Smooth muscle cell (in vitro differentiated cells): ENCODE results near the gene DEF6. TPM values are rescaled to one million over a fixed set of nuclear protein-coding genes. Genes with fewer than 3 reads are reported as not detected.

Experiments used
- DNase-seq: peaks from one replicate; lab custom pipeline; 2025; ENCODE audit not compliant: unreplicated experiment; lab: John Stamatoyannopoulos, UW
- H2AFZ ChIP-seq: fragments of 200-600 bp; sonication (generic); 2 replicates; pipeline ENCODE4 v1.6.0; 2016; ENCODE audit warnings: antibody characterized with exemption, low read depth, mild to moderate bottlenecking
- H3F3A ChIP-seq: fragments of 200-600 bp; sonication (generic); 2 replicates; pipeline ENCODE4 v1.6.0; 2017; ENCODE audit warnings: antibody characterized with exemption, low read depth
- H3K27ac ChIP-seq: fragments of 200-600 bp; sonication (generic); 2 replicates; pipeline ENCODE4 v1.5.1; 2016; ENCODE audit warnings: low read depth, mild to moderate bottlenecking
- H3K27me3 ChIP-seq: fragments of 200-600 bp; sonication (generic); 2 replicates; pipeline ENCODE4 v1.6.1; 2016; ENCODE audit warnings: low read depth, mild to moderate bottlenecking
- H3K36me3 ChIP-seq: fragments of 200-600 bp; sonication (generic); 2 replicates; pipeline ENCODE4 v1.5.1; 2016; ENCODE audit warnings: low read depth
- H3K4me1 ChIP-seq: fragments of 200-600 bp; sonication (generic); 2 replicates; pipeline ENCODE4 v1.5.1; 2016; ENCODE audit warnings: low read depth
- H3K4me2 ChIP-seq: fragments of 200-600 bp; sonication (generic); 2 replicates; pipeline ENCODE4 v1.6.0; 2016; ENCODE audit warnings: mild to moderate bottlenecking
- H3K4me3 ChIP-seq: fragments of 200-600 bp; sonication (generic); 2 replicates; pipeline ENCODE4 v1.5.1; 2016; ENCODE audit warnings: mild to moderate bottlenecking
- H3K79me2 ChIP-seq: fragments of 200-600 bp; sonication (generic); 2 replicates; pipeline ENCODE4 v1.6.0; 2016; ENCODE audit warnings: low read depth, mild to moderate bottlenecking
- H3K9ac ChIP-seq: fragments of 200-600 bp; sonication (generic); 2 replicates; pipeline ENCODE4 v1.6.0; 2016; ENCODE audit warnings: low read depth
- H3K9me3 ChIP-seq: fragments of 200-600 bp; sonication (generic); replicated peaks from 2 replicates; pipeline ENCODE4 v1.5.1; 2016; ENCODE audit warnings: low read depth
- H4K20me1 ChIP-seq: fragments of 200-600 bp; sonication (generic); 2 replicates; pipeline ENCODE4 v1.6.0; 2016; ENCODE audit warnings: low read depth
- WGBS: methylation state at CpG from one replicate; pipeline ENCODE4 v1.1.7; 2016; ENCODE audit warnings: low lambda C conversion rate; 5-methylcytosine and 5-hydroxymethylcytosine counted together
- polyA plus RNA-seq: library from polyadenylated mRNA; unstranded; fragments of >200 nt; fragmentation: Nextera tagmentation; extraction: Ambion mirVana; gene quantifications from 2 replicates; pipeline ENCODE4 v1.2.1, GENCODE V29; 2016
- total RNA-seq: library from RNA; depleted of rRNA; stranded (reverse); fragments of >200 nt; gene quantifications from 2 replicates; pipeline ENCODE4 v1.2.3, GENCODE V29; 2014
- TF ChIP-seq, protein P1 (sequence below): fragments of 200-600 bp; sonication (generic); IDR thresholded peaks from 2 replicates; pipeline ENCODE4 v1.5.1; 2017; ENCODE audit warnings: borderline replicate concordance, mild to moderate bottlenecking, antibody characterized with exemption; ENCODE audit not compliant: insufficient read depth, poor library complexity, severe bottlenecking

The DEF6 gene
- total and polyA plus RNA-seq, 2 experiments from 2014 or later, result 2.8 to 3.6 TPM

DNA sequence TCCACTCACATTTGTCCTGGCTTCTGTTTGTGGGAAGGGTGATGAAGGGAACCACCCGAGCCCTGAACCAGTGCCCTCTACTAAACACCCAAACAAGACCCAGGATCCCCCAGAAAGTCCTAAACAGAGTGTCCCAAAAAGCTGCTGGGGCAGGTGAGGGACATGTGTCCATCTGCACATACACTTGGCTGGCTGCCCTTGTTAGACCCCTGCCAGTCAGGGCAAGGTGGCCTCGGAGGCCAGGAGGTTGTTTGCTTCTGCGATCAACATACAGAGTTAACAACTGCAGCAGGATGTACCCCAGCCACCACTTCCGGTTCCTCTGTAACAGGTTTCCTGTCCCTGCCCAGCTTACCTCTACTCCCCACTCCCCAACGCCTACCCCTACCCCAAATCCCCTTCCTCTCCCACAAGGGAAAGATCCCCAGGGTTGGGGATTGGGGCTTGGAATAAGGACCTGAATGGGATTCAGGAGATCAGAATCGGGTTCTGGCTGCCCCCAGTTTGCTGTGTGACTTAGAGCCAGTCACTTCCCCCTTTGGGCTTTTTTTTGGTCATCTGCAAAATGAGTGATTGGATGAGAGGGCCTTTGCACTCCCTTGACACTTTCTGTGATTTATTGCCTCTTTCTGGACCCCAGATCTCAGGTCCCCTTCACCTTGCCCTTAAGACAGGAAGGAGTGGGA lies 13.9 kb downstream of the DEF6 start:
- H3K4me2 ChIP-seq, result no peak overlapping the region
- no peak overlapping the region for H3K4me3 ChIP-seq
- no peak overlapping the region for H3K9ac ChIP-seq
- 86% methylated on average over 6 of the region's 6 CpGs for WGBS
- no peak overlapping the region for H2AFZ ChIP-seq
- no peaks in the 10 kb centered on the region for H3F3A ChIP-seq
- no peaks in the 10 kb centered on the region for H3K9me3 ChIP-seq
- no peaks in the 10 kb centered on the region for H3K79me2 ChIP-seq
- H4K20me1 ChIP-seq, result no peaks in the 10 kb centered on the region
- H3K27ac ChIP-seq, result no peak overlapping the region
- DNase-seq, result no peak
- TF ChIP-seq, protein P1, sequence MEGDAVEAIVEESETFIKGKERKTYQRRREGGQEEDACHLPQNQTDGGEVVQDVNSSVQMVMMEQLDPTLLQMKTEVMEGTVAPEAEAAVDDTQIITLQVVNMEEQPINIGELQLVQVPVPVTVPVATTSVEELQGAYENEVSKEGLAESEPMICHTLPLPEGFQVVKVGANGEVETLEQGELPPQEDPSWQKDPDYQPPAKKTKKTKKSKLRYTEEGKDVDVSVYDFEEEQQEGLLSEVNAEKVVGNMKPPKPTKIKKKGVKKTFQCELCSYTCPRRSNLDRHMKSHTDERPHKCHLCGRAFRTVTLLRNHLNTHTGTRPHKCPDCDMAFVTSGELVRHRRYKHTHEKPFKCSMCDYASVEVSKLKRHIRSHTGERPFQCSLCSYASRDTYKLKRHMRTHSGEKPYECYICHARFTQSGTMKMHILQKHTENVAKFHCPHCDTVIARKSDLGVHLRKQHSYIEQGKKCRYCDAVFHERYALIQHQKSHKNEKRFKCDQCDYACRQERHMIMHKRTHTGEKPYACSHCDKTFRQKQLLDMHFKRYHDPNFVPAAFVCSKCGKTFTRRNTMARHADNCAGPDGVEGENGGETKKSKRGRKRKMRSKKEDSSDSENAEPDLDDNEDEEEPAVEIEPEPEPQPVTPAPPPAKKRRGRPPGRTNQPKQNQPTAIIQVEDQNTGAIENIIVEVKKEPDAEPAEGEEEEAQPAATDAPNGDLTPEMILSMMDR, result no peak
- H3K4me1 ChIP-seq, result no peaks in the 10 kb centered on the region
- no peaks in the 10 kb centered on the region for H3K36me3 ChIP-seq
- H3K27me3 ChIP-seq, result peaks cover 11% of the 10 kb centered on the region

DNA sequence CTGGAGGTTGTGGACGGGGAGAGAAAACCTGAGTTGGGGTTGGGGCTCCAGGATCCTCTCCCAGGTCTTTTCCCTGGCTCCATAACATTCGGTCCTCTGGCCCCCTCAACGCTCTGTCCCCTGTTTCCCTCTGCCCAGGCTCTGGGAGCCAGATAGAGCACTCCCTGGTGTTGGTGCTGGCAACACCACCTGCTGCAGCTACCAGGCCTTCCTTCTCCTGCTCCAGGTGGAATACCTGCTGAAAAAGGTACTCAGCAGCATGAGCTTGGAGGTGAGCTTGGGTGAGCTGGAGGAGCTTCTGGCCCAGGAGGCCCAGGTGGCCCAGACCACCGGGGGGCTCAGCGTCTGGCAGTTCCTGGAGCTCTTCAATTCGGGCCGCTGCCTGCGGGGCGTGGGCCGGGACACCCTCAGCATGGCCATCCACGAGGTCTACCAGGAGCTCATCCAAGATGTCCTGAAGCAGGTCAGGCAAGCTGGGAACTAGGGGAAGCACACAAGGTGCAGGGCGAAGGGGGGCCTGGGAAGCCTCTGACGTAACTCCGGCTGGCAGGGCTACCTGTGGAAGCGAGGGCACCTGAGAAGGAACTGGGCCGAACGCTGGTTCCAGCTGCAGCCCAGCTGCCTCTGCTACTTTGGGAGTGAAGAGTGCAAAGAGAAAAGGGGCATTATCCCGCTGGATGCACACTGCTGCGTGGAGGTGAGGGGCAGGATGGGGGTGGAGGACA lies 14.6 kb downstream of the DEF6 start:
- TF ChIP-seq, protein P1, result no peak
- H3K27me3 ChIP-seq, result peaks cover 18% of the 10 kb centered on the region
- no peak overlapping the region for H3K4me3 ChIP-seq
- H2AFZ ChIP-seq, result no peak overlapping the region
- no peaks in the 10 kb centered on the region for H3K79me2 ChIP-seq
- no peak for DNase-seq
- no peaks in the 10 kb centered on the region for H3K4me1 ChIP-seq
- WGBS, result 94% methylated on average over 19 of the region's 19 CpGs
- no peaks in the 10 kb centered on the region for H3K9me3 ChIP-seq
- no peaks in the 10 kb centered on the region for H4K20me1 ChIP-seq
- H3F3A ChIP-seq, result no peaks in the 10 kb centered on the region
- no peak overlapping the region for H3K27ac ChIP-seq
- H3K4me2 ChIP-seq, result no peak overlapping the region
- H3K9ac ChIP-seq, result no peak overlapping the region
- no peaks in the 10 kb centered on the region for H3K36me3 ChIP-seq

DNA sequence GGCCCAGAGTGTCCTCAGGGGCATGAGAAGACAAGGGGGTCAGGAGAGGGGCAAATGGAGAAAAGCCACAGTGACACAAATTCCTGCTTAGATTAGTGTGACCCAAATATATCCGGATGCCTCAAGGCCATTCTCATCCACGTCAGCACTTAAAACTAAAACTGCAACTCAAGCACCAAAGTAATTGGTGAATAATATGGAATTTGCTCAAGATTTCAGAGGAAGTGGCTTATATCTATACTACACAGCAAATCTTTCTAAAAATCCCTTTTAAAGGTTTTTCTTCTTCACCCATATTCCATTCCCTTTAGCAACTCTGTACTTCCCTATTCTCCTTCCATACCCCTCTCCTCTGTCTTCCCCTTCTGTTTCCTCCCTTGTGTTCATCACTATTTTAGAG lies 15.2 kb downstream of the DEF6 start:
- H3K27ac ChIP-seq, result no peak overlapping the region
- H2AFZ ChIP-seq, result no peak overlapping the region
- H3K36me3 ChIP-seq, result no peaks in the 10 kb centered on the region
- 67% methylated on average over 2 of the region's 2 CpGs for WGBS
- H3K9me3 ChIP-seq, result no peaks in the 10 kb centered on the region
- H3K27me3 ChIP-seq, result peaks cover 22% of the 10 kb centered on the region
- no peak overlapping the region for H3K4me3 ChIP-seq
- H3K4me1 ChIP-seq, result no peaks in the 10 kb centered on the region
- no peaks in the 10 kb centered on the region for H3F3A ChIP-seq
- DNase-seq, result no peak
- H4K20me1 ChIP-seq, result no peaks in the 10 kb centered on the region
- H3K79me2 ChIP-seq, result no peaks in the 10 kb centered on the region
- no peak overlapping the region for H3K9ac ChIP-seq
- TF ChIP-seq, protein P1, result no peak
- H3K4me2 ChIP-seq, result no peak overlapping the region
